Measurements from ENCODE around the gene CALM1. TPM values are rescaled to one million over a fixed set of nuclear protein-coding genes. Genes with fewer than 3 reads are reported as not detected.

The CALM1 gene
- total and polyA plus RNA-seq, 10 of the 15 experiments (the other 5 are each of a cell fraction or from before 2014, with no cell fraction given): 110 to 729 (median 261) TPM

DNA sequence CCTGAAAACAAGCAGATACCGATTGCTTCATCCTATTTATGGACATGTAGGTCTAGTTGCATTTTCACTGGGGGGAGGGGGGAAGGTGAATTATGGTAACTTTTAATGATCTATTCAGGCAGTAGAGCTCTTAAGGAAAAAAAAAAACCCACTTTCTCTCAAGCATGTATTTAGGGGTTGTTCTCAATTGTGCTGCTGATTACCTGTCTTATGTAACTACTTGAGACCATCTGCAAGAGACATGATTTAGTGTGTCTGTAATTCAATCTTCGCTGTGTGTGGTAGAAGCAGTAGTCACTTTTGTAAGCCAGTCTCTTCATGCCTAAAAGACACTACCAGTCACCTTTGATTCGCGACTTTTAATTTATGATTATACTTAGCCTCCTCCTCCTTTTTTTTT, 8.9 kb downstream of the CALM1 start (continued):
- TF ChIP-seq CUX1 (IDR thresholded peaks at IDR 0.05; ENCODE audit: insufficient replicate concordance, low read depth, low read length) (no peak), SMAD5 (IDR thresholded peaks at IDR 0.05; ENCODE audit: low read depth) (no peak), MEF2A (IDR thresholded peaks at IDR 0.05; ENCODE audit: insufficient read depth, low read depth, low read length) (no peak)

GRCh38 chr14:90406384-90406798, 9.6 kb downstream of the CALM1 start:
- POLR2A ChIA-PET: no interaction called here
- TF ChIP-seq CBFB (IDR thresholded peaks at IDR 0.05; ENCODE audit: low read depth) (no peak), WRNIP1 (IDR thresholded peaks at IDR 0.05; ENCODE audit: borderline replicate concordance, low read depth, low read length) (no peak), POLR2AphosphoS5 (IDR thresholded peaks at IDR 0.05; ENCODE audit: low read length) (peak; percentile 33; the same call in 1 of the 2 replicates), FOS (IDR thresholded peaks at IDR 0.05; ENCODE audit: borderline replicate concordance, extremely low read depth, insufficient read length) (no peak), SREBF1 (IDR thresholded peaks at IDR 0.05; ENCODE audit: low read length) (no peak), ZNF687 (IDR thresholded peaks at IDR 0.05) (no peak), PML (IDR thresholded peaks at IDR 0.05; ENCODE audit: low read length) (peak; percentile 38; the same call in 1 of the 2 replicates), PBX3 (IDR thresholded peaks at IDR 0.05; ENCODE audit: insufficient replicate concordance, low read depth, low read length) (no peak)
- TF ChIP-seq, protein P1, sequence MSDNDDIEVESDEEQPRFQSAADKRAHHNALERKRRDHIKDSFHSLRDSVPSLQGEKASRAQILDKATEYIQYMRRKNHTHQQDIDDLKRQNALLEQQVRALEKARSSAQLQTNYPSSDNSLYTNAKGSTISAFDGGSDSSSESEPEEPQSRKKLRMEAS (IDR thresholded peaks at IDR 0.05; ENCODE audit: low read depth, low read length): no peak
- no peaks in the 10 kb centered on the region for H3K4me1 ChIP-seq (ENCODE audit: control insufficient read depth, insufficient read depth, low read length)
- no peak overlapping the region for H2AFZ ChIP-seq (ENCODE audit: control insufficient read depth, low read depth, low read length)
- H3K9me3 ChIP-seq (replicated peaks; ENCODE audit: control insufficient read depth, insufficient read depth, low read length): no peaks in the 10 kb centered on the region
- no TSS peak for BruUV-seq (replicated peaks)
- in situ Hi-C loops (cut with MboI) (no loop called here), intact Hi-C loops (cut with micrococcal nuclease; ENCODE audit: unreplicated experiment) (no loop called here)
- no peaks in the 10 kb centered on the region for H3K79me2 ChIP-seq (ENCODE audit: control insufficient read depth, insufficient read depth, low read length)
- peak; percentile 41 for ATAC-seq
- no peak overlapping the region for H3K27ac ChIP-seq (ENCODE audit: control insufficient read depth, insufficient read depth)
- no peak overlapping the region for H3K4me2 ChIP-seq (ENCODE audit: control insufficient read depth, insufficient read depth)
- SMC1A ChIA-PET (ENCODE audit: uncharacterized antibody, unreplicated experiment): interaction anchor here (0.6 kb wide), 1 partner anchor 1078 kb away, joined by 3 read pairs; no protein-coding TSS in a partner anchor
- H3K4me3 ChIP-seq: no peak overlapping the region
- FAIRE-seq: no peak
- H3K9ac ChIP-seq (ENCODE audit: control insufficient read depth, insufficient read depth, low read length): no peak overlapping the region
- RAD21 ChIA-PET (ENCODE audit: unreplicated experiment): interaction anchor here (0.9 kb wide), 1 partner anchor 148 kb away, joined by 3 read pairs; no protein-coding TSS in a partner anchor
- no peaks in the 10 kb centered on the region for H3K27me3 ChIP-seq (replicated peaks in 1 of 2; ENCODE audit: control insufficient read depth in 2 of 2, insufficient read depth in 2 of 2, low read length in 1 of 2)
- CTCF ChIA-PET: interaction anchor here (1.5 kb wide), 1 partner anchor 291 kb away, joined by 3 read pairs; no protein-coding TSS in a partner anchor
- DNase-seq (ENCODE audit: low read depth, low spot score): no peak
- H4K20me1 ChIP-seq (ENCODE audit: control insufficient read depth, insufficient read depth): no peaks in the 10 kb centered on the region; the same call in 1 of the 2 replicates
- peaks cover 10 to 29% of the 10 kb centered on the region in 2 experiments for H3K36me3 ChIP-seq (ENCODE audit: control insufficient read depth in 2 of 2, insufficient read depth in 2 of 2, low read length in 1 of 2)
- WGBS (ENCODE audit: insufficient coverage, insufficient replicate concordance, low lambda C conversion rate, missing lambda C conversion rate): 84% methylated on average over 3 of the region's 3 CpGs

All from GM12878 (cell line).